Osteocyte (in vitro differentiated cells): ENCODE data around the gene SYS1. TPM values are rescaled to one million over a fixed set of nuclear protein-coding genes. Genes with fewer than 3 reads are reported as not detected.

Source experiments
- DNase-seq: peaks from one replicate; pipeline ENCODE4 v3.0.0; 2021; ENCODE audit warnings: mixed read lengths; ENCODE audit not compliant: unreplicated experiment; ENCODE audit errors: extremely low spot score
- H3K27ac Mint-ChIP-seq: one replicate; pipeline ENCODE4 v1.8.0; 2021; ENCODE audit warnings: mild to moderate bottlenecking, mixed read lengths; ENCODE audit not compliant: unreplicated experiment
- H3K27me3 Mint-ChIP-seq: one replicate; pipeline ENCODE4 v1.8.0; 2021; ENCODE audit warnings: mixed read lengths; ENCODE audit not compliant: unreplicated experiment
- H3K36me3 Mint-ChIP-seq: one replicate; pipeline ENCODE4 v1.8.0; 2021; ENCODE audit warnings: mixed read lengths; ENCODE audit not compliant: unreplicated experiment
- H3K4me1 Mint-ChIP-seq: one replicate; pipeline ENCODE4 v1.8.0; 2021; ENCODE audit warnings: mixed read lengths; ENCODE audit not compliant: unreplicated experiment
- H3K4me3 Mint-ChIP-seq: one replicate; pipeline ENCODE4 v1.8.0; 2021; ENCODE audit warnings: mild to moderate bottlenecking, moderate library complexity, mixed read lengths; ENCODE audit not compliant: unreplicated experiment
- H3K9me3 Mint-ChIP-seq: one replicate; pipeline ENCODE4 v1.8.0; 2021; ENCODE audit warnings: mixed read lengths; ENCODE audit not compliant: unreplicated experiment
- CTCF ChIP-seq: fragments of 200-600 bp; sonication (generic); IDR thresholded peaks from 2 replicates; pipeline ENCODE4 v1.5.0; 2021; ENCODE audit warnings: antibody characterized with exemption, mild to moderate bottlenecking, moderate library complexity
- total RNA-seq: library from RNA; stranded (reverse); gene quantifications from 2 replicates; pipeline ENCODE4 v1.2.1, GENCODE V29; 2021

The SYS1 gene
- total RNA-seq, 1 donor from 2014 or later, result 23.7 TPM

GRCh38 chr20:45378191-45378590 is 15.2 kb downstream of the SYS1 start, which contains the start of gene TP53TG5:
TSS of gene TP53TG5 (minus strand) at chr20:45378325. CDS start at chr20:45378236, 89 bp downstream.
- DNase-seq, result peak; percentile 40
- Mint-ChIP-seq H3K36me3 (peaks cover 3% of the 10 kb centered on the region), H3K9me3 (no peaks in the 10 kb centered on the region), H3K27ac (no peak within 1 kb of the TSS), H3K27me3 (no peaks in the 10 kb centered on the region), H3K4me3 (no peak within 1 kb of the TSS), H3K4me1 (peaks cover 3% of the 10 kb centered on the region)
- TF ChIP-seq CTCF, result no peak

- DNase-seq, result no peak
- Mint-ChIP-seq H3K4me1 (no peaks in the 10 kb centered on the region), H3K36me3 (peaks cover 4% of the 10 kb centered on the region), H3K9me3 (peaks cover 5% of the 10 kb centered on the region), H3K27me3 (no peaks in the 10 kb centered on the region), H3K27ac (no peak overlapping the region), H3K4me3 (no peak overlapping the region)
- no peak for TF ChIP-seq CTCF
These were observed 24.3 kb downstream of the SYS1 start for GRCh38 chr20:45387274-45387673.

GRCh38 chr20:45390931-45391330 is 28.0 kb downstream of the SYS1 start:
- TF ChIP-seq CTCF, result no peak
- no peak for DNase-seq
- H3K9me3 Mint-ChIP-seq, result peaks cover 5% of the 10 kb centered on the region
- no peak overlapping the region for H3K27ac Mint-ChIP-seq
- peaks cover 4% of the 10 kb centered on the region for H3K36me3 Mint-ChIP-seq
- no peaks in the 10 kb centered on the region for H3K4me1 Mint-ChIP-seq
- no peaks in the 10 kb centered on the region for H3K27me3 Mint-ChIP-seq
- no peak overlapping the region for H3K4me3 Mint-ChIP-seq

GRCh38 chr20:45391559-45391958 is 28.6 kb downstream of the SYS1 start:
- no peaks in the 10 kb centered on the region for H3K27me3 Mint-ChIP-seq
- DNase-seq, result no peak
- no peaks in the 10 kb centered on the region for H3K4me1 Mint-ChIP-seq
- H3K9me3 Mint-ChIP-seq, result peaks cover 5% of the 10 kb centered on the region
- H3K27ac Mint-ChIP-seq, result no peak overlapping the region
- peaks cover 4% of the 10 kb centered on the region for H3K36me3 Mint-ChIP-seq
- H3K4me3 Mint-ChIP-seq, result no peak overlapping the region
- TF ChIP-seq CTCF, result no peak

- Mint-ChIP-seq H3K9me3 (no peaks in the 10 kb centered on the region), H3K27me3 (no peaks in the 10 kb centered on the region), H3K36me3 (peaks cover 2% of the 10 kb centered on the region), H3K4me1 (no peaks in the 10 kb centered on the region), H3K4me3 (no peak overlapping the region), H3K27ac (no peak overlapping the region)
- DNase-seq, result no peak
- TF ChIP-seq CTCF, result no peak
These were observed 29.8 kb downstream of the SYS1 start for GRCh38 chr20:45392733-45393132.
